A673 (cell line): Measurements from ENCODE around the gene SHISA5. TPM values are rescaled to one million over a fixed set of nuclear protein-coding genes. Genes with fewer than 3 reads are reported as not detected.

Source experiments
- BruUV-seq: library from RNA; stranded (reverse); fragments of 400-500 nt; replicated peaks from 2 replicates; lab custom pipeline; 2021; lab: Mats Ljungman, UMichigan
- CTCF ChIA-PET: fragments of 300-600 bp; sonication (Branson Sonifier 250); formaldehyde crosslinking; loops from one replicate; lab custom pipeline; 2022; ENCODE audit warnings: antibody characterized with exemption; lab: Charles Lee
- POLR2A ChIA-PET: fragments of 300-600 bp; sonication (Branson Sonifier 250); formaldehyde crosslinking; loops from one replicate; lab custom pipeline; 2022; ENCODE audit warnings: antibody characterized with exemption; ENCODE audit not compliant: low non-redundant PET; lab: Charles Lee
- DNase-seq: peaks from one replicate; pipeline ENCODE4 v3.0.0-alpha.2; 2015; ENCODE audit warnings: low spot score
- H3K27ac ChIP-seq: fragments of 200-600 bp; sonication (generic); 2 replicates; pipeline ENCODE4 v1.5.1; 2016; ENCODE audit warnings: mixed run types, low read depth, mild to moderate bottlenecking, mixed read lengths, antibody characterized with exemption, low read length; ENCODE audit not compliant: poor library complexity, severe bottlenecking
- H3K27me3 ChIP-seq: fragments of 200-600 bp; sonication (generic); replicated peaks from 2 replicates; pipeline ENCODE4 v1.6.1; 2017; ENCODE audit warnings: mixed run types, low read depth, mild to moderate bottlenecking, mixed read lengths, antibody characterized with exemption, low read length; ENCODE audit not compliant: insufficient read depth, poor library complexity
- H3K36me3 ChIP-seq: fragments of 200-600 bp; sonication (generic); 2 replicates; pipeline ENCODE4 v1.6.1; 2016; ENCODE audit warnings: mixed run types, mild to moderate bottlenecking, mixed read lengths, antibody characterized with exemption, low read length; ENCODE audit not compliant: insufficient read depth, poor library complexity, severe bottlenecking
- H3K4me1 ChIP-seq: fragments of 200-600 bp; sonication (generic); 2 replicates; pipeline ENCODE4 v1.6.1; 2017; ENCODE audit warnings: mixed run types, mild to moderate bottlenecking, mixed read lengths, antibody characterized with exemption, low read length; ENCODE audit not compliant: insufficient read depth, poor library complexity, severe bottlenecking
- H3K4me3 ChIP-seq: fragments of 200-600 bp; sonication (generic); 2 replicates; pipeline ENCODE4 v1.5.1; 2016; ENCODE audit warnings: low read depth, mixed run types, mild to moderate bottlenecking, mixed read lengths, low read length; ENCODE audit not compliant: poor library complexity, severe bottlenecking
- H3K9me3 ChIP-seq: fragments of 200-600 bp; sonication (generic); 2 replicates; pipeline ENCODE4 v1.6.1; 2016; ENCODE audit warnings: mixed run types, low read depth, mild to moderate bottlenecking, mixed read lengths, antibody characterized with exemption, low read length; ENCODE audit not compliant: poor library complexity, severe bottlenecking
- CTCF ChIP-seq: fragments of 300-800, 200-600 bp; sonication (generic); conservative IDR thresholded peaks from 2 replicates; pipeline ENCODE4 v1.5.1; 2017; ENCODE audit warnings: low read depth, mild to moderate bottlenecking, antibody characterized with exemption, low read length, moderate library complexity, mixed read lengths
- EZH2 ChIP-seq: fragments of 200-600 bp; sonication (generic); IDR thresholded peaks from 2 replicates; pipeline ENCODE4 v1.6.1; 2017; ENCODE audit warnings: borderline replicate concordance, low read depth, mild to moderate bottlenecking, mixed read lengths, antibody characterized with exemption, low read length; ENCODE audit not compliant: poor library complexity, severe bottlenecking
- intact Hi-C: fragments of 100-400 bp; cut with micrococcal nuclease; formaldehyde crosslinking; loops from one replicate; pipeline ENCODE4 v1.10.0; 2022; ENCODE audit not compliant: unreplicated experiment
- total RNA-seq: library from RNA; stranded (reverse); gene quantifications from 2 replicates; pipeline ENCODE4 v1.2.3, GENCODE V29; 2021

Gene SHISA5
- total RNA-seq, 1 experiment from 2014 or later = 61.8 TPM

GRCh38 chr3:48548126-48548525 lies 44.2 kb upstream of the SHISA5 start:
- Histone ChIP-seq H3K36me3 (no peaks in the 10 kb centered on the region), H3K9me3 (no peaks in the 10 kb centered on the region), H3K4me3 (no peak overlapping the region), H3K4me1 (no peaks in the 10 kb centered on the region), H3K27ac (no peak overlapping the region), H3K27me3 (no peaks in the 10 kb centered on the region)
- intact Hi-C loops = loop anchor here (5.0 to 10.0 kb wide), 2 partner anchors 73 to 316 kb away; no protein-coding TSS in a partner anchor
- no peak for TF ChIP-seq CTCF
- TF ChIP-seq EZH2 = no peak
- CTCF ChIA-PET = no interaction called here
- no TSS peak for BruUV-seq
- no peak for DNase-seq
- POLR2A ChIA-PET = no interaction called here

GRCh38 chr3:48546203-48546829 lies 42.3 kb upstream of the SHISA5 start:
- H3K9me3 ChIP-seq = no peaks in the 10 kb centered on the region
- POLR2A ChIA-PET = no interaction called here
- no peaks in the 10 kb centered on the region for H3K4me1 ChIP-seq
- H3K36me3 ChIP-seq = no peaks in the 10 kb centered on the region
- no peak for DNase-seq
- intact Hi-C loops = loop anchor here (5.0 to 10.0 kb wide), 2 partner anchors 72 to 314 kb away; no protein-coding TSS in a partner anchor
- TF ChIP-seq CTCF = no peak
- no peak for TF ChIP-seq EZH2
- no TSS peak for BruUV-seq
- H3K27me3 ChIP-seq = no peaks in the 10 kb centered on the region
- CTCF ChIA-PET = no interaction called here
- no peak overlapping the region for H3K27ac ChIP-seq
- H3K4me3 ChIP-seq = no peak overlapping the region

DNA sequence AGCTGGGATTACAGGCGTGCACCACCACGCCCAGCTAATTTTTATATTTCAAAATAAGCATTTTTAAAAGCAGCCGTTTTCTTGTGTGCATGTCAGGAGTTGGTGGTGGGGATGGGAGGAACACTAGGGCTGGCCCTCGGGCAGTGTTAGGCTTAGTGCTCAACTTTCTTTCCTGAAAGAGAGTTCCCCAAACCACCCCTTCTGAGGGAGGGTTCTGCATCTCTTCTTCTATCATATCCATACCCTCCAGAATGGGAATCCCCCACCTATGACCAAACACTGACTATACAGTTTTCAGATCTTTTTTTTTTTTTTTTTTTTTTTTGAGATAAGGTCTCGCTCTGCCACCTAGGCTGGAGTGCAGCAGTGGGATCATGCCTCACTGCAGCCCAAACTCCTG lies 40.2 kb upstream of the SHISA5 start:
- no TSS peak for BruUV-seq
- intact Hi-C loops = loop anchor here (10.0 kb wide), 1 partner anchor 69 kb away; no protein-coding TSS in a partner anchor
- Histone ChIP-seq H3K4me3 (no peak overlapping the region), H3K27ac (no peak overlapping the region), H3K36me3 (no peaks in the 10 kb centered on the region), H3K9me3 (no peaks in the 10 kb centered on the region), H3K27me3 (no peaks in the 10 kb centered on the region), H3K4me1 (no peaks in the 10 kb centered on the region)
- no peak for TF ChIP-seq CTCF
- TF ChIP-seq EZH2 = no peak
- ChIA-PET POLR2A (no interaction called here), CTCF (no interaction called here)
- DNase-seq = no peak
